Neural cell (in vitro differentiated cells): ENCODE results near the gene IDNK.

Experiments used
- CTCF ChIP-seq: fragments of 450-650 bp; IDR thresholded peaks from 2 replicates; pipeline ENCODE4 v1.5.1; 2014; ENCODE audit warnings: antibody characterized with exemption, mild to moderate bottlenecking, moderate library complexity; ENCODE audit not compliant: poor library complexity, severe bottlenecking
- EZH2 ChIP-seq: fragments of 200-600, 300-800 bp; shearing (Covaris generic), sonication (generic); IDR thresholded peaks from 2 replicates; pipeline ENCODE4 v1.6.1; 2014; ENCODE audit warnings: antibody characterized with exemption, low read length, borderline replicate concordance, mild to moderate bottlenecking; ENCODE audit not compliant: insufficient read depth, poor library complexity, severe bottlenecking

GRCh38 chr9:83646500-83647239 lies 23.7 kb downstream of the IDNK start:
- no peak for TF ChIP-seq CTCF
- no peak for TF ChIP-seq EZH2
